Fibroblast of lung (primary cell): ENCODE data around the gene PRPF38A.

ENCODE experiments used
- EZH2 ChIP-seq: IDR thresholded peaks from 2 replicates; pipeline ENCODE4 v1.5.1; 2012; ENCODE audit warnings: low read length, control low read depth, mild to moderate bottlenecking; ENCODE audit errors: missing control alignments
- TF ChIP-seq, protein P1 (sequence below), 2 donors: IDR thresholded peaks in 1 of 2; conservative IDR thresholded peaks in 1 of 2; 1 replicate in 1 of 2; 2 replicates in 1 of 2; pipeline ENCODE4 v1.5.1; 2011 to 2012; ENCODE audit warnings: low read length in 2 of 2, control low read depth in 1 of 2, inconsistent platforms in 1 of 2, low read depth in 1 of 2, mild to moderate bottlenecking in 1 of 2

- TF ChIP-seq EZH2, result no peak
- TF ChIP-seq, protein P1, sequence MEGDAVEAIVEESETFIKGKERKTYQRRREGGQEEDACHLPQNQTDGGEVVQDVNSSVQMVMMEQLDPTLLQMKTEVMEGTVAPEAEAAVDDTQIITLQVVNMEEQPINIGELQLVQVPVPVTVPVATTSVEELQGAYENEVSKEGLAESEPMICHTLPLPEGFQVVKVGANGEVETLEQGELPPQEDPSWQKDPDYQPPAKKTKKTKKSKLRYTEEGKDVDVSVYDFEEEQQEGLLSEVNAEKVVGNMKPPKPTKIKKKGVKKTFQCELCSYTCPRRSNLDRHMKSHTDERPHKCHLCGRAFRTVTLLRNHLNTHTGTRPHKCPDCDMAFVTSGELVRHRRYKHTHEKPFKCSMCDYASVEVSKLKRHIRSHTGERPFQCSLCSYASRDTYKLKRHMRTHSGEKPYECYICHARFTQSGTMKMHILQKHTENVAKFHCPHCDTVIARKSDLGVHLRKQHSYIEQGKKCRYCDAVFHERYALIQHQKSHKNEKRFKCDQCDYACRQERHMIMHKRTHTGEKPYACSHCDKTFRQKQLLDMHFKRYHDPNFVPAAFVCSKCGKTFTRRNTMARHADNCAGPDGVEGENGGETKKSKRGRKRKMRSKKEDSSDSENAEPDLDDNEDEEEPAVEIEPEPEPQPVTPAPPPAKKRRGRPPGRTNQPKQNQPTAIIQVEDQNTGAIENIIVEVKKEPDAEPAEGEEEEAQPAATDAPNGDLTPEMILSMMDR (conservative IDR thresholded peaks at IDR 0.05 in 1 of 2, IDR thresholded peaks at IDR 0.05 in 1 of 2; ENCODE audit: low read depth in 1 of 2, low read length in 2 of 2), result no peak
Observed at GRCh38 chr1:52463891-52464290, 59.5 kb downstream of the PRPF38A start.
